Ovary (tissue), 10 donors: ENCODE results near the gene C16orf90. TPM values are rescaled to one million over a fixed set of nuclear protein-coding genes. Genes with fewer than 3 reads are reported as not detected.

Experiments
- DNase-seq, 5 donors: peaks; one replicate each; pipeline ENCODE4 v3.0.0-alpha.2; 2019 to 2020
- H3K27ac ChIP-seq, 2 donors: fragments of 200-600 bp; one replicate each; pipeline versions ENCODE4 v1.5.1 to v1.8.0; 2019 to 2022
- H3K27me3 ChIP-seq: fragments of 200-600 bp; one replicate; pipeline ENCODE4 v1.8.0; 2022
- H3K36me3 ChIP-seq: fragments of 200-600 bp; sonication (generic); one replicate; pipeline ENCODE4 v1.5.1; 2019
- H3K4me1 ChIP-seq: one replicate; pipeline ENCODE4 v1.8.1; 2013; ENCODE audit warnings: mild to moderate bottlenecking, moderate library complexity; ENCODE audit not compliant: insufficient read depth
- H3K4me3 ChIP-seq: fragments of 200-600 bp; sonication (generic); one replicate; pipeline ENCODE4 v1.5.1; 2017
- H3K9me3 ChIP-seq, 2 donors: fragments of 200-600 bp in 1 of 2; sonication (generic) in 1 of 2; one replicate each; pipeline versions ENCODE4 v1.5.1 to v1.8.1; 2013 to 2019; ENCODE audit warnings: mild to moderate bottlenecking in 1 of 2, moderate library complexity in 1 of 2
- EP300 ChIP-seq: sonication (generic); formaldehyde crosslinking; IDR thresholded peaks from one replicate; pipeline ENCODE4 v1.6.1; 2017; ENCODE audit warnings: antibody characterized with exemption
- POLR2A ChIP-seq: fragments of 450-650 bp; IDR thresholded peaks from one replicate; pipeline ENCODE4 v1.6.1; 2017; ENCODE audit warnings: antibody characterized with exemption, mild to moderate bottlenecking, moderate library complexity
- WGBS, 3 donors: extraction: QIAGEN DNeasy Blood & Tissue Kit in 1 of 3; methylation state at CpG; one replicate each; pipeline versions ENCODE4 v1.1.5 to v1.1.7; 2013 to 2017; 5-methylcytosine and 5-hydroxymethylcytosine counted together
- intact Hi-C, 4 donors: fragments of 100-400 bp; cut with DNase I; formaldehyde crosslinking; loops; one replicate each; pipeline versions ENCODE4 v1.11.0 to v1.15.1; 2022 to 2023
- long read RNA-seq, 3 donors: library from polyadenylated mRNA in 2 of 3; unstranded in 2 of 3; transcript quantifications; one replicate each; pipeline ENCODE4 v2.0.0 and lab custom pipeline, GENCODE V29; 2021 to 2026
- polyA plus RNA-seq, 2 donors: library from polyadenylated mRNA; stranded (reverse); fragments of 200-250 nt in 1 of 2; fragments of 350-450 nt in 1 of 2; fragmentation: Illumina TruSeq in 1 of 2; extraction: RNeasy Lipid Tissue Mini Kit (QIAGEN cat#74804) in 1 of 2; gene quantifications; one replicate each; pipeline ENCODE4 v1.2.3, GENCODE V29; 2013 to 2014
- total RNA-seq, 7 donors: library from RNA; depleted of rRNA in 2 of 7; stranded (reverse); fragments of >200 nt in 2 of 7; fragmentation: NEBNext Ultra II Directional in 3 of 7; extraction: Animal tissue kit (Norgen Biotek cat#: 25700) in 3 of 7; gene quantifications; one replicate each; pipeline versions ENCODE4 v1.1.0 to v1.2.4, GENCODE V29; 2016 to 2023
- TF ChIP-seq, protein P1 (sequence below), 3 donors: fragments of 450-650 bp in 2 of 3; fragments of 200-600 bp in 1 of 3; IDR thresholded peaks; one replicate each; pipeline versions ENCODE4 v1.5.1 to v1.8.0; 2016 to 2022; ENCODE audit warnings: antibody characterized with exemption in 3 of 3, mild to moderate bottlenecking in 1 of 3
- donor health status: DM: no; HTN: no; CAD: no; lungs with moderate emphysema.
- donor health status: DM: no; HTN: no; CAD: no.
- donor health status: Bipolar disorder and iron deficiency.
- donor health status: DM: yes; HTN: yes; CAD: no.
- donor health status: DM: no; HTN: no; CAD: no.
- donor health status: DM: yes; HTN: yes; CAD: no.

The C16orf90 gene, protein sequence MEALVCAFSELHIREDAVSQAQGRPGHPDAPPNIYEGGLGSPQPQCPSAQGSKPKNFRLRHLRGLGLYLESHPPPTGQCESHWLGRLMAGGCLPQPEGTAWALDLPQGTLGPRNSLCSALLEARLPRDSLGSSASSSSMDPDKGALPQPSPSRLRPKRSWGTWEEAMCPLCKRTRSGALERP
- total RNA-seq: not detected
- polyA plus RNA-seq: not detected
- long read RNA-seq, donor 1: 0 reads
- long read RNA-seq, donor 2: 0 reads
- long read RNA-seq, donor 3: 0 reads

DNA sequence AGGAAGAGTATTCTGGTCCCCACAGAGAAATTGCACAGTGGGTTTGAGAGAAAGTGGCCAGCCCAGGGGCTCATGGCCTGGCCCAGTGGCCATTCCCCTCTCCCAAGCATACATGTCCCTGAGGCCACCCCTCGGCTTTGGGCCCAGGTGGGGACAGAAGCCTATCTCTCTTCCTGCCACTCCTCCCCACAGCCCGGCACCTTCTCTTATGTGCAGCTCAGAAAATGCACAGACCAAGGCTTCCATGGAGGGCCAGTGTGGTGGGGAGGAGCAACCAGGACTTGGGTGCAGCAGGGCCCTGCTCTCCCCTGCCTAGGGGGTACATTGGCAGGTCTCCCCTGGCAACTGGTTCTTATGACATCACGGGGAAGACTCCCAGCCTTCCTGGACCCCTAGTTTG is at the start of gene C16orf90:
Gene C16orf90 (minus strand): TSS at position 314 of the 400 bp plus-strand sequence. CDS start 68 bp downstream, at position 246.
- Histone ChIP-seq H3K27me3 (no peaks in the 10 kb centered on the region), H3K36me3 (no peaks in the 10 kb centered on the region), H3K4me1 (no peaks in the 10 kb centered on the region), H3K4me3 (no peak within 1 kb of the TSS), H3K9me3 (no peaks in the 10 kb centered on the region), H3K27ac (no peak within 1 kb of the TSS)
- TF ChIP-seq POLR2A: no peak
- no peak for TF ChIP-seq EP300
- TF ChIP-seq, protein P1, sequence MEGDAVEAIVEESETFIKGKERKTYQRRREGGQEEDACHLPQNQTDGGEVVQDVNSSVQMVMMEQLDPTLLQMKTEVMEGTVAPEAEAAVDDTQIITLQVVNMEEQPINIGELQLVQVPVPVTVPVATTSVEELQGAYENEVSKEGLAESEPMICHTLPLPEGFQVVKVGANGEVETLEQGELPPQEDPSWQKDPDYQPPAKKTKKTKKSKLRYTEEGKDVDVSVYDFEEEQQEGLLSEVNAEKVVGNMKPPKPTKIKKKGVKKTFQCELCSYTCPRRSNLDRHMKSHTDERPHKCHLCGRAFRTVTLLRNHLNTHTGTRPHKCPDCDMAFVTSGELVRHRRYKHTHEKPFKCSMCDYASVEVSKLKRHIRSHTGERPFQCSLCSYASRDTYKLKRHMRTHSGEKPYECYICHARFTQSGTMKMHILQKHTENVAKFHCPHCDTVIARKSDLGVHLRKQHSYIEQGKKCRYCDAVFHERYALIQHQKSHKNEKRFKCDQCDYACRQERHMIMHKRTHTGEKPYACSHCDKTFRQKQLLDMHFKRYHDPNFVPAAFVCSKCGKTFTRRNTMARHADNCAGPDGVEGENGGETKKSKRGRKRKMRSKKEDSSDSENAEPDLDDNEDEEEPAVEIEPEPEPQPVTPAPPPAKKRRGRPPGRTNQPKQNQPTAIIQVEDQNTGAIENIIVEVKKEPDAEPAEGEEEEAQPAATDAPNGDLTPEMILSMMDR (IDR thresholded peaks at IDR 0.05): no peak
- intact Hi-C loops: no loop called here
- WGBS, 3 donors: 75 to 95% (median 80%) methylated on average over 3 of the region's 3 CpGs
- DNase-seq: peak in 1 of 5 donors; percentile 18

DNA sequence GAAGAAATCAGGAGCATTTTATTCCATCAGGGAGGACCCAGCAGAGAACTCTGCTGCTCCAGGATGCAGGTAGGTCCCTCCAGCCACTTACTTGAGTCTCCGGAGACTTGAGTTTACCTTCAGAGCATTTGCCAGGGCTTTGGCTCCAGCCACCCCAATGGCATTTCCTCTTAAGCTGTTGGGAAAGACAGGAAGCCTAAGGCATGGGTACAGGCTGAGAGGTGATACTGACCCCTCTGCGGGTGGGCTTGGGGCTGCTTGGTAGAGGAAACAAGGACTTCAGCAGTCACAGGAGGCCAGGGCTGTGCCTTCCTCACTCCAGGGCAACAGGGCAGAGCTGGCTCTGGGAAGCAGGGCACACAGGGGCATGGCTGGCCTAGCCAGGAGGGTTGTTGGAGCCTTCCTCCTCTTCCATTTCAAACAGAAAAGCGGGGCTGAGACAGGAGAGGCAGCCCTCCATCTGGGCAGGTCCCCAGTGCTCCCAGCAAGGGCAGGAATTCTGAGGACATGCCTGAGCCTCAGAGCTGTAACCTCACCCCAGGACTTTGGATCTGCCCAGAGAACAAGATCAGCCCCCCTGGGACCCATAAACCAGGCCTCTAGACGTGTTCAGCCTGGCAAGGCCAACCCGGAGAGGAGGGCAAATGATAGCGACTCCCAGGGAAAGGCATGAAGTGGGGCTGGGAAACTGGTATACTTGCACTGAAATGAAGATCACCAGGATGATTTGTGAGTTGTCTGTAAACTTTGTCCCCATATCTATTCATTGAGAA is 47.5 kb upstream of the C16orf90 start:
- no peak for DNase-seq
- no peaks in the 10 kb centered on the region for H3K9me3 ChIP-seq
- H3K4me1 ChIP-seq: no peaks in the 10 kb centered on the region
- H3K36me3 ChIP-seq: no peaks in the 10 kb centered on the region
- H3K4me3 ChIP-seq: no peak overlapping the region
- H3K27me3 ChIP-seq: no peaks in the 10 kb centered on the region
- H3K27ac ChIP-seq: no peak overlapping the region
- intact Hi-C loops: no loop called here
- TF ChIP-seq POLR2A: no peak
- TF ChIP-seq, protein P1 (IDR thresholded peaks at IDR 0.05): no peak
- TF ChIP-seq EP300: no peak
- 60 to 66% (median 63%) methylated on average over 6 of the region's 6 CpGs for WGBS, 3 donors

DNA sequence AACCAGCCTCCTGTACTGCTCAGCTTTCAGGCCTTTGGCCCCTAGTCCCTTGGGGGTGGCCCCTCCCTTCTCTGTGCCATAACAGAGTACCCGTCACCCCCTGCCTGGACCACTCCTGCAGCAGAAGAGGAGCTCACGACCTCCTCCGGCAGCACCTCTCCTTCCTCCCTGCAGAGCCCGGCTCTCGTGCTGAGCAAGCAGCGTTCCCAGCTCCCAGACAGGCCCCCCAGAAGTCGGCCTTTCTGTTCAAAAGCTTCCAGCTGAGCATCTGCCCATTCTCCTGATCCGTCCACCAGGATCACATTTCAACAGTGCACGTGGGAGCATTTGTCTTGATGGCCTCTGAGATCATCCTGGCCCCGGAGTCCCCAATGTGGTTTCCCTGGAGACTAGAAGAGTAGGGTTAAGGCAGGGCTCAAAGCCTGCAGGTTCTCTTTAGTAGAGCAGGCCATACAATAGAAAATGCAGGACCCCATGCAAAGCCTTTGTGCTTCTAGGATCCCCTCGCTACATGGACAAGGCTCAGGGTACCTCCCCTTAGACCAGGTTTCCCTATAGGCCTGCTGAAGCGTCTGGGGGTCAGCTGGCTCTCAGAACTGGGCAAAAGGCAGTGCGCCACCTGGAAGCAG is 46.4 kb upstream of the C16orf90 start:
- WGBS, 3 donors: 81 to 85% (median 81%) methylated on average over 13 of the region's 13 CpGs
- Histone ChIP-seq H3K9me3 (no peaks in the 10 kb centered on the region), H3K36me3 (no peaks in the 10 kb centered on the region), H3K27me3 (no peaks in the 10 kb centered on the region), H3K4me1 (no peaks in the 10 kb centered on the region), H3K4me3 (no peak overlapping the region), H3K27ac (no peak overlapping the region)
- intact Hi-C loops: no loop called here
- TF ChIP-seq POLR2A: no peak
- TF ChIP-seq, protein P1 (IDR thresholded peaks at IDR 0.05): no peak
- TF ChIP-seq EP300: no peak
- no peak for DNase-seq

DNA sequence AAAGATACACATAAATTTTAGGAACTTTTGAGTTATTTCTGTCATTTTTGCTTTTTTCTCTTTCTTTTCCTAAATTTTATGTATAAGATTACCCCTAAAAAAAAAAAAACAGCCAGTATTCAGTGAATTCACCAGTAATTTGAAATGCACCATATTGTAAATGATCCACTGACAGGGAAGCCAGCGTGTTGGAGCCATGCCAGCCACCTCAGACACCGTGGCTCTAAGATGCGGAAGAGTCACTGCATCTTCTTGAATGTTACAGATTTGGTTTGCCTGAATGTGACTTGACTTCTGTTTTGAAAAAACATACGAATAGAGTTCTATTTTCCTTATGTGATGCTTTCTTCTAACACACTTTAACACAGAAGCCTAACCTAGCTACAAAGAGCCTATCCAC is 42.9 kb upstream of the C16orf90 start:
- no peak for DNase-seq
- Histone ChIP-seq H3K27me3 (no peaks in the 10 kb centered on the region), H3K4me3 (no peak overlapping the region), H3K27ac (no peak overlapping the region), H3K36me3 (no peaks in the 10 kb centered on the region), H3K4me1 (no peaks in the 10 kb centered on the region), H3K9me3 (no peaks in the 10 kb centered on the region)
- WGBS, 3 donors: 71 to 85% (median 79%) methylated on average over 4 of the region's 4 CpGs
- intact Hi-C loops: no loop called here
- no peak for TF ChIP-seq POLR2A
- TF ChIP-seq, protein P1 (IDR thresholded peaks at IDR 0.05): no peak
- TF ChIP-seq EP300: no peak
